Gastroesophageal sphincter (tissue), 4 donors: Measurements from ENCODE around the gene C5orf46. TPM values are rescaled to one million over a fixed set of nuclear protein-coding genes. Genes with fewer than 3 reads are reported as not detected.

Source experiments
- ATAC-seq: fragments of 150-250 bp; one replicate; pipeline ENCODE4 v1.9.1; 2016; ENCODE audit warnings: mild to moderate bottlenecking, moderate library complexity
- H3K27ac ChIP-seq, 4 donors: fragments of 200-600 bp; sonication (generic) in 3 of 4; 1 replicate in 3 of 4; 2 replicates in 1 of 4; pipeline ENCODE4 v1.5.1; 2016 to 2019
- H3K27me3 ChIP-seq: fragments of 200-600 bp; sonication (generic); one replicate; pipeline ENCODE4 v1.5.1; 2019
- H3K36me3 ChIP-seq, 2 donors: fragments of 200-600 bp; sonication (generic); one replicate each; pipeline ENCODE4 v1.5.1; 2019; ENCODE audit warnings: control low read depth in 1 of 2
- H3K4me1 ChIP-seq, 3 donors: fragments of 200-600 bp; sonication (generic); 1 replicate in 2 of 3; 2 replicates in 1 of 3; pipeline ENCODE4 v1.5.1; 2016 to 2019; ENCODE audit warnings: control low read depth in 2 of 3
- H3K4me3 ChIP-seq, 2 donors: fragments of 200-600 bp; sonication (generic); one replicate each; pipeline ENCODE4 v1.5.1; 2019; ENCODE audit warnings: mild to moderate bottlenecking in 1 of 2, moderate library complexity in 1 of 2
- H3K9me3 ChIP-seq, 3 donors: fragments of 200-600 bp; sonication (generic); one replicate each; pipeline ENCODE4 v1.5.1; 2017 to 2019; ENCODE audit warnings: control low read depth in 2 of 3
- CTCF ChIP-seq, 4 experiments: fragments of 200-600 bp in 2 of 4; fragments of 450-650 bp in 2 of 4; sonication (generic) in 1 of 4; IDR thresholded peaks; one replicate each; pipeline ENCODE4 v1.5.1; 2017 to 2019; ENCODE audit warnings: antibody characterized with exemption in 4 of 4, mild to moderate bottlenecking in 2 of 4, moderate library complexity in 2 of 4
- EP300 ChIP-seq: sonication (generic); formaldehyde crosslinking; IDR thresholded peaks from one replicate; pipeline ENCODE4 v1.6.1; 2017; ENCODE audit warnings: antibody characterized with exemption, mild to moderate bottlenecking
- POLR2A ChIP-seq, 2 donors: fragments of 450-650 bp; IDR thresholded peaks; one replicate each; pipeline ENCODE4 v1.6.1; 2017; ENCODE audit warnings: antibody characterized with exemption in 2 of 2, mild to moderate bottlenecking in 2 of 2, moderate library complexity in 1 of 2
- POLR2AphosphoS5 ChIP-seq: sonication (generic); formaldehyde crosslinking; IDR thresholded peaks from one replicate; pipeline ENCODE4 v1.6.1; 2017; ENCODE audit warnings: antibody characterized with exemption
- WGBS, 2 donors: methylation state at CpG; one replicate each; pipeline ENCODE4 v1.1.5; 2018; ENCODE audit warnings: low coverage in 1 of 2; 5-methylcytosine and 5-hydroxymethylcytosine counted together
- total RNA-seq, 4 donors: library from RNA; depleted of rRNA; stranded (reverse); fragments of >200 nt; gene quantifications; one replicate each; pipeline ENCODE4 v1.1.0, GENCODE V29; 2016

Gene C5orf46
- total RNA-seq, 4 donors from 2014 or later: not detected

DNA sequence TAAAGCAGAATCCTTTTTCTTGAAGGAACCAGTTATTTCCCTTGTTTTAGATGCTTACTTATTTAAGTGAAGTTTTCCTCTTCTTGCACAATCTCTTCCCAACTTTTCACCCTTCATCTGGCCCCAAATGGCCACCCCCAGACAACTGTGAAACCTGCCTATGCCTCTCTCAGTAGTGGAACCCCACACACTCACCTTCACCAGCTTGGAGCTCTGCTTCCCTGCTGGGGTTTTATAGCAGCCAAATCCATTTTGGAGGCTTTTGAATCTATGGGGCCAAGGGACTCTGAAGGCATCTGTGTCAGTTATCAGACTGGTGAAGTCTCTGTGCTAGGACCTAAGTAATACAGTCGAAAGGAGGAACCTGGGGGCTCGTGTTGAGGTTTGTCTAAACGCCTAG, 52.0 kb downstream of the C5orf46 start:
- no peaks in the 10 kb centered on the region for H3K9me3 ChIP-seq
- WGBS, 2 donors: 33 to 39% methylated on average over 3 of the region's 3 CpGs
- TF ChIP-seq CTCF (IDR thresholded peaks at IDR 0.05) (no peak), POLR2AphosphoS5 (no peak), POLR2A (IDR thresholded peaks at IDR 0.05) (no peak), EP300 (no peak)

GRCh38 chr5:147853372-147853987, 52.9 kb downstream of the C5orf46 start:
- no peak overlapping the region for H3K27ac ChIP-seq
- no peaks in the 10 kb centered on the region for H3K4me1 ChIP-seq
- no peaks in the 10 kb centered on the region for H3K9me3 ChIP-seq
- no peak for TF ChIP-seq POLR2A (IDR thresholded peaks at IDR 0.05)
- no peak for TF ChIP-seq EP300
- no peak for TF ChIP-seq CTCF (IDR thresholded peaks at IDR 0.05)
- TF ChIP-seq POLR2AphosphoS5: no peak
- WGBS, 2 donors: 61 to 82% methylated on average over 3 of the region's 3 CpGs
- H3K27me3 ChIP-seq: peaks cover 6% of the 10 kb centered on the region
- ATAC-seq: no peak
- no peaks in the 10 kb centered on the region for H3K36me3 ChIP-seq
- no peak overlapping the region for H3K4me3 ChIP-seq

More for the DNA sequence above, 52.0 kb downstream of the C5orf46 start:
- Histone ChIP-seq H3K36me3 (no peaks in the 10 kb centered on the region), H3K27ac (no peak overlapping the region), H3K27me3 (peaks cover 6% of the 10 kb centered on the region), H3K4me1 (no peaks in the 10 kb centered on the region), H3K4me3 (no peak overlapping the region)
- ATAC-seq: no peak

DNA sequence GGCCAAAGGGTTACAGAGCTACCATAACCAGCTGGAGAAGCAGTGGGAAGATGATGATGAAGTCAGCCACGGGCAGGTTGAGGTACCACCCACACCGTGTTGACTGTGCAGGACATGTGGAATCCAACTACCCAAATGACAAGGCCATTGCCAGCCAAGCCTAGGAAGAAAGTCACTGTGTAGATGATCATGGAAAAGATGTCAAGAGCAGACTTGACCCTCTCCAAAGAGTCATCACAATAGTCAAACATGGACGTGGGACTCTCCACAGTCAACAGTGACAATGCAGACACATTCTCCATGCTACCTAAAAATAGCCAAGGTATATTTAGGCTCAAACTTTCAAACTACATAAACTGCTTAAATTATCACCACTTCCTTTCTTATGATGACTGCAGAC, 54.0 kb downstream of the C5orf46 start:
- TF ChIP-seq POLR2A (IDR thresholded peaks at IDR 0.05) (no peak), POLR2AphosphoS5 (no peak), EP300 (no peak), CTCF (IDR thresholded peaks at IDR 0.05) (no peak)
- peaks cover 11% of the 10 kb centered on the region for H3K27me3 ChIP-seq
- no peak for ATAC-seq
- no peaks in the 10 kb centered on the region for H3K9me3 ChIP-seq
- H3K4me3 ChIP-seq: no peak overlapping the region
- H3K27ac ChIP-seq: no peak overlapping the region
- WGBS, 2 donors: 63 to 79% methylated on average over 3 of the region's 3 CpGs
- no peaks in the 10 kb centered on the region for H3K4me1 ChIP-seq
- no peaks in the 10 kb centered on the region for H3K36me3 ChIP-seq

DNA sequence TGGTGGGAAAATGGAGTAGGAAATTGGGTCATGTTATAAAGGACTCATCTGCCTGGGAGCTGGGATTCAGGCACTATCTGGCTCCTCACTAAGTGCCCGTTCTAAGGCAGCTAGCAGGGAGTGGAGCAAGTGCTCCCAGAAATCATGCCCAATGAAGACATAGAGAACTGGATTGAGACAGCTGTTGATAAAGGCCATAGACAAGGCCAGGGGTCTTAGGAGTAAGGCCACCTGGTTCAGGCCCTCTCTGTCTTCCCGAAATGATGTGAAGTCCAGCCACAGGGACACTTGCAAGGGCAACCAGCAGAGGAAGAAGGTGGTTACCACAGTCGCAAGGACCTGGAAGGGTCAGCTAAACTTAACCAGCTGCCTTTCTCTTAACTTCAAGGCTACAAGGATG, 54.8 kb downstream of the C5orf46 start:
- Histone ChIP-seq H3K27me3 (peaks cover 12% of the 10 kb centered on the region), H3K9me3 (no peaks in the 10 kb centered on the region), H3K4me3 (no peak overlapping the region), H3K36me3 (no peaks in the 10 kb centered on the region), H3K27ac (no peak overlapping the region), H3K4me1 (no peaks in the 10 kb centered on the region)
- WGBS, 2 donors: 89% methylated on average over 2 of the region's 3 CpGs; no CpG with 5 or more reads in 1 of the 2 donors
- no peak for ATAC-seq
- TF ChIP-seq EP300: no peak
- TF ChIP-seq POLR2A (IDR thresholded peaks at IDR 0.05): no peak
- no peak for TF ChIP-seq POLR2AphosphoS5

- 45 to 81% methylated on average over 2 of the region's 2 CpGs for whole genome bisulfite sequencing, 2 donors
- Histone ChIP-seq H3K9me3 (no peaks in the 10 kb centered on the region), H3K4me1 (no peaks in the 10 kb centered on the region), H3K36me3 (no peaks in the 10 kb centered on the region), H3K27me3 (peaks cover 10% of the 10 kb centered on the region), H3K4me3 (no peak overlapping the region), H3K27ac (no peak overlapping the region)
- TF ChIP-seq POLR2A (IDR thresholded peaks at IDR 0.05): no peak
- no peak for TF ChIP-seq POLR2AphosphoS5
- TF ChIP-seq EP300: no peak
- TF ChIP-seq CTCF (IDR thresholded peaks at IDR 0.05): no peak
- no peak for ATAC-seq
These were observed 57.1 kb downstream of the C5orf46 start for GRCh38 chr5:147849226-147849625.
